Measurements from ENCODE around the gene KCNMB4.
"Not testable (repeated sequence)": the region's sequence is repeated elsewhere in the genome, so short reads cannot be mapped to it uniquely, and the experiment has no call there.

KCNMB4 gene

DNA sequence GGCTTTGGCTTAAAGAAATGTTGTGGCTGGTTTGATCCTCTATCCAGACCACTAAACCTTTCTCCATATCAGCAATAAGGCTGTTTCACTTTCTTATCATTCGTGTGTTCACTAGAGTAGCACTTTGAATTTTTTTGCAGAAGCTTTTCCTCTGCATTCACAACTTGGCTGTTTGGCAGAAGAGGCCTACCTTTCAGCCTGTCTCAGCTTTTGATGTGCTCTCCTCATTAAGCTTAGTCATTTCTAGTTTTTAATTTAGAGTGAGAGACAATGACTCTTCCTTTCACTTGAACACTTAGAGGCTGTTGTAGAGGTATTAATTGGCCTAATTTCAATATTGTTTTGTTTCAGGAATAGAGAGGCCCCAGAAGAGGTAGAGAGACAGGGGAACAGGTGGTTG is 13.8 kb downstream of the KCNMB4 start:
- no peak for DNase-seq

DNA sequence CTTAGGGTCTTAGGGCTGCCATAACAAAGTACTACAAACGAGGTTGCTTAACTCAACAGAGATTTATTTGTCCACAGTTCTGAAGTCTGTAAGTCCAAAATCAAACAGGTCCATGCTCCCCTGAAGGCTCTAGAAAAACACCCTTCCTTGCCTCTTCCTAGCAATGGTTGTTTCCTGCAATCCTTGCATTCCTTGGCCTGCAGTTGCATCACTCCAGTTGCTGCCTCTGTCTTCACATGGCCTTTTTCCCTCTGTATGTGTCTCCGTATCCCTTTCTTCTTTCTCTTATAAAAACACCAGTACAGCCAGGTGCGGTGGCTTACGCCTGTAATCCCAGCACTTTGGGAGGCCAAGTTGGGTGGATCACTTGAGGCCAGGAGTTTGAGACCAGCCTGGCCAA is 17.4 kb downstream of the KCNMB4 start:
- DNase-seq: no peak

DNA sequence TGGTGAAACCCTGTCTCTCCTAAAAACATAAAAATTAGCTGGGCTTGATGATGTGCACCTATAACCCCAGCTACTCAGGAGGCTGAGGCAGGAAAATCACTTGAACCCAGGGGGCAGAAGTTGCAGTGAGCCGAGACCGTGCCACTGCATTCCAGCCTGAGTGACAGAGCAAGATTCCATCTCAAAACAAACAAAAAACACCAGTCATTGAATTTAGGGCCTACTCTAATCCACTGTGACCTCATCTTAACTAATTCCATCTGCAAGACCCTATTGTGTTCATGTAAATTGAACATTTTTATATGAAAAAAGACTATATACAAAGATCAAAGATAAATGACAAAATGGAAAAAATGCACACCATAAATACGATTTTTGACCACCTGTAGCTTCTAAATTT is 17.8 kb downstream of the KCNMB4 start:
- DNase-seq: no peak

DNA sequence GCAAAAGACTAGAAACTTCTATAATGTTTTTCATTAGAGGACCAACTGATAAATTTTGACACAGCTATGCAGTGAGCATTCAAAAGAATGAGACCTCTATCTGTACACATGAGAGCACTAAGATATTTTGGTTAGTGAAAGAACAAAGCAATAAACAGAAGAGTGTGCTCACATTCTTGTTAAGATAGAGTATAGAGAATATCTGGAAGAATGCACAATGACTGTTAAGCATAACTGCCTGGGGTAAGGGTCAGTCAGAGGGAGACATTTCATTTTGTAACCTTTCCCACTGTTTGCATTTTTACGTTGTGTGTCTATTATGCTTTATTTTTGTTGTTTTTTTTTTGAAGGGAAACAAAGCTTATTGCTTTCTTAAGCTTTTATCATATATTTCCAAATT is 20.7 kb downstream of the KCNMB4 start:
- DNase-seq: no peak

DNA sequence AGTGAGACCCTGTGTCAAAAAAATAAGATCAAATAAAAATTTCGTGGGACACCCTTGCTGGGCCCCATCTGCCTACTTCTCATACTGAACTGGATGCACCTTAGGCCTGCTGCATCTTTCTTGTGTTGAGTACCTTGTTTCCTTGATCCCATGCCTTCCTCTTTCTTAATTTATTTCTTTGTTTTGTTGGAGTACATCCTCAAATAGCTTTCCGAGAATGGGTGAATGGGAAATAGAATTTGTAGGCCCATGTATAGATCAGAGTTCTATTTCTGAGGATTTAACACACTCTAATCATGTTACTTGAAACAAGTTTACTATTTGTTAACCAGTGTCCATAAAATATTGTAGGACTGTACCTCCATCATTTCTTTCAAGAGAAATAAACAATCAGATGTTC is 23.6 kb downstream of the KCNMB4 start:
- DNase-seq: no peak

DNA sequence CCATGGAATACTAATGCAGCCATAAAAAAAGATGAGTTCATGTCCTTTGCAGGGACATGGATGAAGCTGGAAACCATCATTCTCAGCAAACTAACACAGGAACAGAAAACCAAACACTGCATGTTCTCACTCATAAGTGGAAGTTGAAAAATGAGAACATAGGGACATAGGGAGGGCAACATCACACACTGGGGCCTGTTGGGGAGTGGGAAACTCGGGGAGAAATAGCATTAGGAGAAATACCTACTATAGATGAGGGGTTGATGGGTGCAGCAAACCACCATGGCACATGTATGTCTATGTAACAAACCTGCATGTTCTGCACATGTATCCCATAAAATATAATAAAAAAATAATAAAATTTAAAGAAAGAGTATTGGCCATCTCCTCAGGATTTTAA is 26.5 kb downstream of the KCNMB4 start:
- DNase-seq: not testable (repeated sequence)

DNA sequence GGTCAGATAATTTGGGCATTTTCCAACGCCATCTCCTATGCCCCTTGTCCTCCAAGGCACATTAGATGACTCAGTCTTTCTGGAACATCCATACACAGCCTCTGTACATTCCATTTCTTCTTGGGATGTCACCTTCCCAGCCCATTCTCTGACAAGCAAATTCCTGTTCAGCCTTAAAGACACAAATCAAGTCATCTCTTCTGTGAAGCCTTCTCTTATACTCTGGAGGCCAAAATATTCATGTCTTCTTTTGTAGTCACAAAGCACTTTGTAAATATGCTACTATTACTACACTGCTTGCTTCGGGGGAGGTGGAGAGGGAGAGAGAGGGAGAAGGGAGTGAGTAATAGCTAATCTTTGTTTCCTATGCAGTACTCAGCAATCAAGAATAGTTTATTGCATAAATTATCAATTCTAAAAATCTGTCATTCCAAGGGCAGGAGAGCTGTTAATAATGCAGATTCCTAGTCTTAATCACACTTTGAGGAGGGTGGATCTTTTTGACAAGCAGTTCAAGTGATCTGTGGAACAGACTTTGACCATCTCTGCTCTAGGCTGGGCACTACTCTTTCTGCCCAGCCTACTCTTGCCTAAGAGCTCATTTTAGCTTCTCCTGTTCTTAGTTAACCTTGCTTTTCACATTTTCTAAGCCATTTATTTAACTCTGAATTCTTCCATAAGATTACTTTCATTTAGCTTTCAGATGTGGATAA is 27.9 kb downstream of the KCNMB4 start:
- DNase-seq: no peak

DNA sequence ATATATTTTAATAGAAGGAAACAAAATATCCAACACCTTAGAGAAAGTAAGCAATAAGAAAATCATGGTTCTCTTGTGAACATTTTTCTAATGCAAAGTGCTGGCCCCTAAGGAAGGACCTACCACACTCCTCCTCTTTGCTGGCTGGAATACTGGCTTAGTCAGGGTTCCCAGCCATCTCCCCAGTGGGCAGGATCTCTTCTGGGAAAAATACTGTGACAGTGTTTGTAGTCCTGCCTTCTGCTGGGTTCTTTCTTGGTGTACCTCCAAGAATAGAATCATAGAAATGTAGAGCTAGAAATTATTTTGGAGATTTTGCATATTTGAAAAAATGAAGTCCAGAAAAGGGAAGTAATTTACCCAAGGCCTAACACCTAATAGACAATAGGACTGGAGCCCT is 31.9 kb downstream of the KCNMB4 start:
- DNase-seq: no peak

DNA sequence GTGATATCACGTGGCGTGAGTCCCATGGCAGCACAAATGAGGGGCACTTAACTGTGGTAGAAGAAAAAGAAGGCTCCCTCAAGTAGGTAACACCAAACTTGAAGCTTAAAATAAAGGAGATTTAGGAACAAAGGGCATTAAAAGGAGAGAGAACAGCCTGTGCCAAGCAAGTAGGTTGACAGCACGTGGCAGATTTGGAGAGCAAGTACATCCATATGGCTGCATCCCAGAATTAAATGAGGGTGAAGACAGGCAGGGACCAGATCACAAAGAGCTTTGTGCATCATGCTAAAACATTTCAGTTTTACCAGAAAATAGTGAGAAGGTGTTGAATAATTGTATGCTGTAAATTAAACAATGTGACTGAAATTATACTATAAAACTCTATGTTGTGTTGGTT is 32.8 kb downstream of the KCNMB4 start:
- no peak for DNase-seq

DNA sequence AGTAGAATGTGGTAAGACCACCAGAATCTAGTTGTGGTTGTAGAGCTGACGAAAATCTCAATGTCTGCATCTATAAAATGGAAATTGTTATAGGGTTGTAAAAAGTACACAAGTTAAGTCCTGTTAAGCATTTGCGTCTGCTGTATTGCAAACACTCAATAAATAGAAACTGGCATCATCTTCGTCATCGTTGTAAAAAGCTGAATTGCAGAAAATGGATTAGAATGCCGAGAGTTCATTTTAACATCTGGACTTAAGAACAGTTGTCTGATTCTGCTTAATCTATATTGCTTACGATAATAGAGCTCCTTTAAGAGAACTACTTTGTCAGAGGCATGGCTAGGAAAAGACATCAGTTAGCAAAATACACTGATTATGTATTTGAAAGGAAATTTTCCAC is 33.2 kb downstream of the KCNMB4 start:
- no peak for DNase-seq

DNA sequence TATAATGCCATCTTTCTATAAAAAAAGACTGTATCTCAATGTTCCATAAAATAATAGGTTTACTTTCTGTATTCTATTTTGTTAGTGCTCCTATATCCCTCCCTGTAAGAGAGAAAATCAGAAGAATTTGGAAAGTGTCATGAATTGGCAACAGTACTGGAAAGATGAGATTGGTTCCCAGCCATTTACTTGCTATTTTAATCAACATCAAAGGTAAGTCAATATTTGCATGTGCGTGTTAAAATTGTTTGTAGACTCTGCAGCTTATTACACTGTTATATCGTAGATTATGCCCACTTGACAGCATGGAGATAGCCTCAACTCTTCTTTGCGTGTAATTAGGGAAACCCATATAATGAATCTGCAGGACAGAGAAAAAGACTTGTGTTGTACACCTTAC is 34.0 kb downstream of the KCNMB4 start:
- DNase-seq: no peak

DNA sequence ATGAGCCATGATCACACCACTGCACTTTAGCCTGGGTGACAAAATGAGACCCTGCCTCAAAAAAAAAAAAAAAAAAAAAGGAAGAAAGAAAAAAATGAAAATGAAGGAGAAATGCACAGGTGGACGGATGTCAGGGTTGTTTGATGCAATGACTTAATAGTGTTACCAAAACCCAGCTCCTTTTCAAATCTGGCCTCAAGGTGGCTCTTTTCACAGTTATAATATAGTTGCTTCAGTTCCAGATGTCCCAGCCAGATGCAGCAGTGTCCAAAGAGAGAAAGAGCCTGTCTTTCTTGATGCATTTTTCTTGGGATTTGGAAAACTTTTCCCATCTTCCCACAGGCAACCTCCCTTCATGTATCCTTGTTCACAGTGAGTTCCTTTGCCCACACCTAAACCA is 36.5 kb downstream of the KCNMB4 start:
- no peak for DNase-seq

DNA sequence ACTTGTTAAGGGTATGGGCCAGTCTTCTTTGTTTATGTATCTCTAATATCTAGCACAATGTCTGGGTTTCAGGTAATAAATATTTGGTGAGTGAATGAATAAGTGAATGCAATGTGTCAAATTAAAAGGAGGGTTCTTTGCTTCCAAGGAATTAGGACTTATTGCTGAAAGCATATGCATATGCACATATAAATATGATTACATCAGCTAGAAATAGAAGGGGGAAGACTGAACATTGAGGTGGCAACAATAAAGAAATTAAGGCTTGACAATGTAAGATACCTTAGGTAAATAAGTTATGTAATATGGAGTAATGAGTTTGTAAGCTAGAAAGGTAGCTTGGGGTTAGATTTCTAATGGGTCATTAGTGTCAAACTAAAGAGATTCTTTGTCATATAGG is 37.7 kb downstream of the KCNMB4 start:
- DNase-seq: no peak

DNA sequence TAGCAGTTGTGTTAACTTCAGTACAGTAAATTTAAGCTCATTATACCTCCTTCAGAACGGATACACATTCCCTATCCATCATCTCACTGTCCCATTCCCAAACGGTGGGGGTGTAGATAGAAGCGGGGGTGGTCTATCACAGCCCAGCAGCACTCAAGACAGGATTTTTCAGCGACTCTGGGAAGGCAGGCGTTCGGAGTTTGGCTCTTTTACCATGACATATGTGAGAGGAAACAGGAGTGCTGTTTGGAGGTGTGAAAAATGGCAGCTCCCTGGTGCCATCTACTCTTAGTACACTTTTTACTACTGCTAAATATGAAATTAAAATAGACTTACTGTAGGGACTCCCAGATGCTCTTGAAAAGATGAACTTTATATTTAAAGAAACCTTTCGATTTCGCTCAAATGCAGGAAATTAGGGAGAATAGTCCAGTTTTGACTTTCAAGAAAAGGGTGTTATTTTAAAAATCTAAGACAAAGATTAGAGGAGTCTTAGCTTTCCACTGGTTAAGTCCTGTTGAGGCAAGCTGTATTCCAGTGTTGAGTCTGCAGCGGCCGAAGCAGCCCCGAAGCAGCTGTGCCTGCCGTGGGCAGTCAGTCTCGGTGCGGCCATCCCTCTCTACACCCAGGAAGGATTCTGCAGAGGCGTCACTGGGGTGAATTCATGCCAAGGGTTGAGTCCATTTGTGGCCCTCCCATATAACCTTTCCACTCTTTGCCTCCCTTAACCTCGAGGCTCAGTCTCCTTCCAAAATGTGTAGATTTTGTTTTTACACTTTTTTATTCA is 42.1 kb downstream of the KCNMB4 start:
- no peak for DNase-seq

DNA sequence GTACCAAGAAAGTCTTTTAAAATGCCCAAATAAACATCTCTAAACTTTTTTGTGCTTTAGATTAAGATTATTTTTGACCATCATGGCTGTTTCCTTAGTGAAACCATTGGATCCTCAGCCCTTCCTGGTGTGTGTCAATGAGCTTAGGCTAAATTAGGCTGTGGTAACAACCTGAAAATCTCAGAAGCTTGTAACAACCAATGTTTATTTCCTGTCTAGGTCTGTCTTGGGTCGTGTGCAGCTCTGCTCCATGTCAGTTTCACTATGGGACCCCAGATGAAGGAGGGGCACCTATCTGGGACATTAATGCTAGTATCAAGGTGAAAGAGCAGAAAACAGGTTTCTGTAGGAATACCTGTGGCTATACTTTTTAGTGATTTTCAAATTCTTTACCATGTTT is 49.9 kb downstream of the KCNMB4 start:
- no peak for DNase-seq

DNA sequence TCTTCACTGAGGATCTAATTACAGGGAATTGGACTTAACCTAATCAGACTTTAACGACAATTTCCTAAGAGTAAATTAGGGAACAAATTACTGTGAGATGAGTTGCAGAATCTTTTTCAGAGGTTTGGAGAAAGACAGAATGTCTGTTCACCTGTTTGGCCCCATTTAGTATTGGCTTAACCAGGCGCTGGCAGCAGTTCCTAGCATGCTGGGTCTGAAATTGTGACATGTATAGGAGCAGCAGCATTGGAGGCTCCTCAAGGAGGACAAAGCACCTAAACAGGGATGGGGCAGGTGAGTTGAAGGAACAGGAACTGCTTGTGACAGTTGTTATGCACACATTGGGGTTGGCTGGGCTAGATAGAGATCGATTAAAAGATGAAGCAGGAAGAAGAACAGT is 51.0 kb downstream of the KCNMB4 start:
- no peak for DNase-seq

DNA sequence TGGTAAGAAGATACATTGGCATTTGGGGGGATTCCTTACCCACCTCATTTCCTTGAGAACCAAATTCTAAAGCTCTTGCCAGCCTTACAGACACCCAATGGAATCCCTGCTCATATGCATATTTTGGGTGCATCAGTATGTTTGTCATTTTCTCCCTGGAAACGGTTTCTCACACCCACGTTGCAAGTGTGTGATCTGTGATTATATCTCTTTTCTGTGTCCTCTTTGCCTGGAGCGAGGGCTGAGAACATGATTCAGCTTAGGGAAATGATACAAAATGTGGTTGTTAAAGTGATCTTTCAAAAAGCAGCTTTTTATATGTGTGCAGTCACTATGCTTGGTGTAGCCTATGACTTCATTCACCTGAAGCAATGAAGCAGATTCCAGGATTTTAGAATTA is 52.0 kb downstream of the KCNMB4 start:
- no peak for DNase-seq

DNA sequence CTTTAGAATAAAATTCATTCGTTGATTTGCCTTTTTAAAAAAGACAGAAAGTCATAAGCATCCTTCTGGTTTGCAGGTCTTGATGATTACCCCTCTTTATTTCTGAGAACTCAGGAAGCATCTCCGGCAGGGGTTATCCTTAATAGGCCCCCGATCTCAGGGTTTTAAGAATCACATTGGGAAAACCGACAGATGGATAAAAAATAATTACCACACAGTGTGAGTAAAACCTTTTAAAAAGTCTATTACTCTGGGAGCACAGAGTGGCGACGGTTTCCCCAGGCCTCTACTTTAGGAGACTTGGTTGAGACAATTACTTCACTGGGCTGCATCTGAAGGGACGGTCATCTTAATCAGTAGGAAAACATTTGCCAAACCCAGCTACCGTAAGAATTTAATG is 56.5 kb downstream of the KCNMB4 start:
- DNase-seq: no peak

DNA sequence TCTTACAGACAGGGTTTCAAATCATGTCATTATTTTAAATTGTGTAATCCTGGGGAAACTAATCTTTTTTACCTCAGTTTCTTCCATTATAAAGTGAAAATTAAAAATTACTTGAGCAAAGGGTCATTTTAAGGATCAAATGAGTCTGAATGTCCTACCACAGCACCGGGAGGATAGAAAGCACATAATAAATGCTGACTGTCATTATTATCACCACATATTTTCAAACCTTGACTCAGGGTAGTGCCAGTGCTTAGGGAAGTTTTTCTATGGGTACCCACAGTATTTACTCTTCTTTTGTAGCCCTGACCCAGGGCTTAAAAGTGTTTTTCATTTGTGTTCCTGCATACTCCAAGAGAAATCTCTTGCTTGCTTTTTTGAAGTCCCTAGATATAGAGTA is 60.5 kb downstream of the KCNMB4 start:
- DNase-seq: no peak

DNA sequence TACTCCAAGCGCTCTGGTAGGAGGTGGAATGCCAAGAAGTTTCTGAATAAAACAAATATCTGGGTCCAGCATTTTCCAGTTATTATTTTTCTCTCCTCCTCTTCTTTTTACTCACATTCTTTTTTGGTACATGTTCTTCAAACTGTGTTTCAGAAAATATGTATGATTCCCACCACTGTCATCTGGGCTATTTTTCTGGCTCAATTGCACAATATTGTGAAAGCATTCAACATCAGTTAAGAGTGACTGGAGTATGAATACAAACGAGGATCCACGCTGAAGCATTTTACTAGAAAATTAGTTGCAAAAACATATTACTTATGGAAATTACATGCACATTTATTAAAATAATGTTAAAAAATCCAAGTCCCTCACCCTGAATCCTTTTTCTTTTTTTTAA is 61.5 kb downstream of the KCNMB4 start:
- no peak for DNase-seq

DNA sequence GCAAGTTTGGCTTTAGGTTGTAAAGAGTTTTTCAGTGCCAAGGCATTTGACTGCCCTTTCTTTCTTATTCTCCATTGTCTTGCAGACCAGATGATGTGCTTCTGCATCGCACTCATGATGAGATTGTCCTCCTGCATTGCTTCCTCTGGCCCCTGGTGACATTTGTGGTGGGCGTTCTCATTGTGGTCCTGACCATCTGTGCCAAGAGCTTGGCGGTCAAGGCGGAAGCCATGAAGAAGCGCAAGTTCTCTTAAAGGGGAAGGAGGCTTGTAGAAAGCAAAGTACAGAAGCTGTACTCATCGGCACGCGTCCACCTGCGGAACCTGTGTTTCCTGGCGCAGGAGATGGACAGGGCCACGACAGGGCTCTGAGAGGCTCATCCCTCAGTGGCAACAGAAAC is 64.3 kb downstream of the KCNMB4 start:
- DNase-seq: no peak

DNA sequence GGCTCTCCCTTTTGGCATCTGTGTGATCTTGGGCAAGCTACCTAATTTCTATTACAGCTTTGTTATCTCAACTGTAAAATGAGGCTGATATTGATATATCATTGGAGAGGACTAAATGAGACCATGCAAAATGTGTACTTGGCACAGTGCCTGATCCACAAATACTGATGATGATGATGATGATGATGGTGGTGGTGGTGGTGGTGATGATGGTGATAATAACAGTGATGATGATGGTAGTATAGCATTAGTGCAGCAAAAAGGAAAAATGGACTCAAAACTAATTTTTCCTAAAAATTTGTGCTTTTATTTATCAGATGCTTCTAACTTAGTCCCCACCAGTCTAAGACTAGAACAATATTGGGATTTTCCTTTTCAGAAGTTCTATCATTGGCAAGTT is 70.7 kb downstream of the KCNMB4 start:
- DNase-seq: no peak

DNA sequence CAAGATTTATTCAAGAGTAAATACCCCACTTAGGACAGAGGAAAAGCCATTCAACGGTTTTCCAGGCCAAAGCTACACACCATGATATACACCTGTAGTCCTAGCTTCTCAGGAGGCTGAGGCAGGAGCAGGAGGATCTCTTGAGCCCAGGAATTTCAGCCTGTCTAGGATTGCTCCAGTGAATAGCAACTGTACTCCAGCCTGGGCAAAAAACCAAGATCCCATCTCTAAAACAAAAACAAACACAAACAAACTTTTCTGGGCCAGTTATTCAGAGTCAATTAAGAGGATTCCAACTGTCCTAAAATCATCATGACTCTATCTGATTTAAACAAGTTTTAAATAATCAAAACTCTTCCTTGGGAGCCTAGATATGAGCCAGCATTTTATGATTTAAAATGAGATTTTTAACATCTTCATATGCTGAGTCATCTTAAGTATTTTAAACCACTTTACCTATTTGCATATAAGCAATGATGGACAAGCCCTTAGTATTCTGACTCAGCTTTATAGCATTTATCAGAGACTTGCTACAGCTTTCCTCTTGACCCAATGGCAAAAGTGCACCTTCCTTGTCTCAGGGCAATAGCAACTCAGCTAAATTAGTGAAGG is 77.1 kb downstream of the KCNMB4 start:
- no peak for DNase-seq

DNA sequence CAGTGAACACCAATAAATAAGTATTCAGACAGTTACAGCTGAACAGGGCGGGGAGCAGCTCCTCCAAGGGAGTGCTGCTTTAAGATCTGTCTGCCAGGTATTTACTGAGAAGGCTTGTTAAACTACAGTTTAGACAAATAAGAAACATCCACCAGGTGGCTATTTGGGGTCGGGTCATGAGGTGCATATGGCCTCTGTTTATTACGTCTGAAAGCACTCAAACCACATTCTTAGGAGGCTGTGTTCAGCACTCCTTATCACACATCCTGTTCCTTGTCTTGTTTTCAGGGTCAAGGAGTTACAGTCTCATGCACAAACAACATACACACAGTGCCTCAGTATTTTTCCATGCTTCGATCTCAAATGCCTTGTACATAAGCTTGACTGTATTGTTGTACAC is 78.8 kb downstream of the KCNMB4 start:
- DNase-seq: no peak

Data from CD4-positive, alpha-beta T cell treated with Interleukin-17A for 4 hours (primary cell).